COR-L47 (cell line): ENCODE measurements around the gene FBRSL1.
"Not testable (repeated sequence)": the region's sequence is repeated elsewhere in the genome, so short reads cannot be mapped to it uniquely, and the experiment has no call there.

Experiments
- DNase-seq: peaks from one replicate; lab custom pipeline; 2025; lab: John Stamatoyannopoulos, UW

FBRSL1 gene

GRCh38 chr12:132525833-132526455, 36.0 kb downstream of the FBRSL1 start:
- no peak for DNase-seq

- no peak for DNase-seq
Measured at GRCh38 chr12:132527186-132527882, 37.4 kb downstream of the FBRSL1 start.

DNA sequence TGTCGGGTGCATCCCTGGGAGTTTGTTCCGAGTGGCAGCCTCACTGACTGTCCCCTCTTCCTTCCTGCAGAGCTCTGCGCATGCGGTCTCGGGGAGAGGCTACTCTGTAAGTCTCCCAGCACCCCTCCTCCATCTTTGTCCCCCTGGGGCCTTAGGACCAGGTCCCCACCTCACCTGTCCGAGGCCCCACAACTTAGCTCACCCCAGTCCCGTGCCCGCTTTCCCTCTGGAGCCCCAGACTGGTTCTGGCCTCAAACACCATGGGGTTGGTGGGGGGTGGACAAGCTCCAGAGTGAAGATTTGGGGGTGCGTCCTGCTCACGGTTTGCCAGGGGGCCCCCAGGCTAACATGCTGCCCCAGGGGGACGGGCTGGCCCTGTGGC, 37.9 kb downstream of the FBRSL1 start:
- no peak for DNase-seq

DNA sequence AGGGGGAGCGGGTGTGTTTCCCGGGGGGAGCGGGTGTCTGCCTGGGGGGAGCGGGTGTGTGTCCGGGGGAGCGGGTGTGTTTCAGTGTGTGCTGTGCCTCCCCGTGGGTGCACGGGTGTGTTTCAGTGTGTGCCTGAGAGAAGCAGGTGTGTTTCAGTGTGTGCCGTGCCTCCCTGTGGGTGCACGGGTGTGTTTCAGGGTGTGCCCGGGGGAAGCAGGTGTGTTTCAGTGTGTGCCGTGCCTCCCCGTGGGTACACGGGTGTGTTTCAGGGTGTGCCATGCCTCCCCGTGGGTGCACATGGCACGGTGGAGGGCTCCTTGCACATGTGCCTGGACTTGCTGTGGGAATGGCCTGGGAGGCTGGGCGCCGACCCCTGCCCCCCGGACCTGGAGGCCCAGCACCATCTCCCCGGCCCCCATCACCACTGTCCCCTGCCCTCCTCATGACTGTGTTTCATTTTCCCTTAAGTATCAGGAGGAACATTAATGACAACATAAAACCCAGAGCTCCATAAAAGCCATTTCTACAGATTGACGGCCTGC, 38.7 kb downstream of the FBRSL1 start:
- no peak for DNase-seq

DNA sequence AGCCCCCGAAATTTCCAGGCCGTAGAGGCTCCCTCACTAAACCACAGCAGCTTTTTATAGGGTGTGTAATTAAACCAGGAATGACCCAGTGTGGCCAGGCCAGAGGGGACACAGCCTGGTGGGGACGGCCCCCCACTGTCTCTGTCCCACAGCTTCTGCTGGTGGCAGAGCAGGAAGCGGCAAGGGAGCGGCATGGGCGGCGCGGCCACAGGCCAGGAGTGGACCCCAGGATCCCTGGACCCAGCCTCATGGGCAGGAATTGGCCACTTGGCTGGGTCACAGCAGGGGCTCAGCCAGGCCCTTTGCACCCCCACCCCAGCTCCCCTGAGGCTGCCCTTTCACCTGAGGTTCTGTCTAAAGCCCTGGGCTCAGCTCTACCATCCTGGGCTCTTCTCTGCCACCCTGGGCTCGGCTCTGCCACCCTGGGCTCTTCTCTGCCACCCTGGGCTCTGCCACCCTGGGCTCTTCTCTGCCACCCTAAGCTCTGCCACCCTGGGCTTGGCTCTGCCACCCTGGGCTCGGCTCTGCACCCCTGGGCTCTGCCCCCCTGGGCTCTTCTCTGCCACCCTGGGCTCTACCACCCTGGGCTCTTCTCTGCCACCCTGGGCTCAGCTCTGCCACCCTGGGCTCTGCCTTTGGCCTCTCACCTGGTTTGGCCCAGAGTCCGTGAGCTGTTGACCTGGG, 39.3 kb downstream of the FBRSL1 start:
- no peak for DNase-seq

- DNase-seq = no peak
Measured at GRCh38 chr12:132529906-132530305, 40.0 kb downstream of the FBRSL1 start.

GRCh38 chr12:132530447-132530846, 40.5 kb downstream of the FBRSL1 start:
- no peak for DNase-seq

DNA sequence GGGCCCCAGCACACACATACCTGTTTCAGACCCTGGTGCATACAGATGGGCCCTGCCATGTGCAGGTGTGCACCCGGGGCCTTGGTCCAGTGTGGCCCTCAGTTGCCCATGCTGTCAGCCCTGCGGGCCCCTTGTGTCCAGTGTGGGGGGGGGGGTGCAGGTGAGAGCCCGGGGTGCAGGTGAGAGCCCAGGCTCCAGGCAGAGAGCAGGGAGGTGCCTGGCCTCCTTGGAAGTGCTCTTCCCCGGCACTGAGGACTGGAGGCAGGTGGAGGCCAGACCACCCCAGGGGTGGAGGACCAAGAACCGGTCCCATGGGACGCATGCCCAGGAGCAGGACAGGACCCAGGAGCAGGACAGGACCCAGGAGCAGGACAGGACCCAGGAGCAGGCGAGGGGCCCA, 40.9 kb downstream of the FBRSL1 start:
- DNase-seq = no peak

DNA sequence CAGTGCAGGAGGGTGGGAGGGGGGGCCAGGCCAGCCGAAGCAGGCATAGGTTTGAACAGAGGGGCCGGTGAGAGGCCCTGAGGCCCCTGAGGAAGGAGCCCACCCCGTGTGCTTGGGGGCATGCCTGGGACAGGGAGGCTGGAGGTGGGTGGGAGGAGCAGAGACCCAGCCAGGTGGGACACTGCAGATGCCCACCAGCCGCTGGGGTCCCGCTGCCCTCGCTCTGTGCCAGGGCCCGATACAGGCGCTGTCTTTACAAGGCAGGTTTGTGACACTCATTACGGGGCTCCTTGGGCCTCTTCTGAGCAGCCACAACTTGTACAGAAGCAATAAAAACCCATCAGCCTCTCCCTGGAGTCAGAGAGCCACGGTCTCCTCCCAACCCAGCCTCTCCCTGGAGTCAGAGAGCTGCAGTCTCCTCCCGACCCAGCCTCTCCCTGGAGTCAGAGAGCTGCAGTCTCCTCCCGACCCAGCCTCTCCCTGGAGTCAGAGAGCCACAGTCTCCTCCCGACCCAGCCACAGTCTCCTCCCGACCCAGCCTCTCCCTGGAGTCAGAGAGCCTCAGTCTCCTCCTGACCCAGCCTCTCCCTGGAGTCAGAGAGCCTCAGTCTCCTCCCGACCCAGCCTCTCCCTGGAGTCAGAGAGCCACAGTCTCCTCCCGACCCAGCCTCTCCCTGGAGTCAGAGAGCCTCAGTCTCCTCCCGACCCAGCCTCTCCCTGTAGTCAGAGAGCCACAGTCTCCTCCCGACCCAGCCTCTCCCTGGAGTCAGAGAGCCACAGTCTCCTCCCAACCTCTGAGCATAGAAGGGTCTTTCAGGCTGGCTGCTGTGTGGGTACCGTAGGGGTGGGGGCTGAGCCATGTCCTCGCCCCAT, 43.0 kb downstream of the FBRSL1 start:
- DNase-seq = not testable (repeated sequence)

GRCh38 chr12:132533584-132533958, 43.6 kb downstream of the FBRSL1 start:
- DNase-seq = no peak

DNA sequence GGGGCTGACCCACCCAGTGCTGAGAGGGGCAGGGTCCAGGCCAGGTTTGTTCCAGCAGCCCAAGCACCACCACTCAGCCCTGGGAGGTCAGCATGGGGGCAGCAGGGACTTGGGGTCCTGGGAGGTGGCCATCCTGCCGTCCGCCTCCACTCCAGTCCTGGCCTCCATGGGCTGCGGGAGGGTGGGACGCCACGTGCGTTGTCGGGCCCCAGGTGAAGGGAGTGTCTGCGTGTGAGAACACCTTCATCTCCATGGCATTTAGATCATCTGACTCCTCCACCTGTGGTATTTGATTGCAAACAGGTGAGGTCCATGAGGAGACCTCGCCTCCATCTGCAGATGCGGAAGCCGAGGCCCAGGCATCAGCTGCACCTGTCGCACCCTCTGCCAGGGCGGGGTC, 44.1 kb downstream of the FBRSL1 start:
- DNase-seq = no peak

- no peak for DNase-seq
Measured at GRCh38 chr12:132535019-132535418, 45.1 kb downstream of the FBRSL1 start.

DNA sequence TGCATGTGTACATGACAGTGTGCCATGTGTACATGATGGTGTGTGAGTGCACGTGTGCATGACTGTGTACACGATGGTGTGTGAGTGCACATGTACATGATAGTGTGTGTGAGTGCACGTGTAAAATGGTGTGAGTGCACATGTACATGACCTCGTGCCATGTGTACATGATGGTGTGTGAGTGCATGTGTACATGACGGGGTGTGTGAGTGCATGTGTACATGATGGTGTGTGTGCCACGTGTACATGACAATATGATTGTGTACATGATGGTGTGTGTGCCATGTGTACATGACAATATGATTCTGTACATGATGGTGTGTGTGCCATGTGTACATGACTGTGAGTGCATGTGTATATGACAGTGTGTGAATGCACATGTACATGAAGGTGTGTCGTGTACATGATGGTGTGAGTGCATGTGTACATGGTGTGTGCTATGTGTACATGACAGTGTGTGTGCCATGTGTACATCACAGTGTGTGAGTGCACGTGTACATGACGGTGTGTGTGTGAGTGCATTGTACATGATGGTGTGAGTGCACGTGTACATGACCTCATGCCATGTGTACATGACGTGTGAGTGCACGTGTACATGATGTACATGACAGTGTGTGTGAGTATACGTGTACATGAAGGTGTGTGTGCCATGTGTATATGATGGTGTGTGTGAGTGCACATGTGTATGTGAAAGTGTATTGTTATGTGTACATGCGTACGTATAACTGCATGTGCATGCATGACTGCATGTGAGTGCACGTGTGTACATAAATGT, 46.3 kb downstream of the FBRSL1 start:
- no peak for DNase-seq

DNA sequence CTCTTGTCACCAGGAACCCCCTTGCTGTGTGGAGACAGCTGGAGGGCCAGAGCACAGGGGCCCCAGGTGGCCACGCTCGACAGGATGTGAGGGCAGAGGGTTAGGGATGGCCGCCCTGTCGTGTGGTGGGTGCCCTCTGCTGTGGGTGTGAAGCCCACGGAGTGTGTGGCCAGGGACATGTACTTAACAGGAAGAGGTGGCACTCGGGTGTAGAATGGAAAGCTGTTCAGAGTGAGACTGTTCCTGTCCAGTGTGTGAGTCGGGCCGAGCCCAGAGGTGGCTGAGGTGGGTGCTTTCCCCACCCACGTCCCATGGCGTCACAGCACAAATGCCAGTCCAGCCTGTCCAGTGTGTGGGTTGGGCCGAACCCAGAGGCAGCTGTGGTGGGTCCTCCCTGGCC, 47.1 kb downstream of the FBRSL1 start:
- no peak for DNase-seq

DNA sequence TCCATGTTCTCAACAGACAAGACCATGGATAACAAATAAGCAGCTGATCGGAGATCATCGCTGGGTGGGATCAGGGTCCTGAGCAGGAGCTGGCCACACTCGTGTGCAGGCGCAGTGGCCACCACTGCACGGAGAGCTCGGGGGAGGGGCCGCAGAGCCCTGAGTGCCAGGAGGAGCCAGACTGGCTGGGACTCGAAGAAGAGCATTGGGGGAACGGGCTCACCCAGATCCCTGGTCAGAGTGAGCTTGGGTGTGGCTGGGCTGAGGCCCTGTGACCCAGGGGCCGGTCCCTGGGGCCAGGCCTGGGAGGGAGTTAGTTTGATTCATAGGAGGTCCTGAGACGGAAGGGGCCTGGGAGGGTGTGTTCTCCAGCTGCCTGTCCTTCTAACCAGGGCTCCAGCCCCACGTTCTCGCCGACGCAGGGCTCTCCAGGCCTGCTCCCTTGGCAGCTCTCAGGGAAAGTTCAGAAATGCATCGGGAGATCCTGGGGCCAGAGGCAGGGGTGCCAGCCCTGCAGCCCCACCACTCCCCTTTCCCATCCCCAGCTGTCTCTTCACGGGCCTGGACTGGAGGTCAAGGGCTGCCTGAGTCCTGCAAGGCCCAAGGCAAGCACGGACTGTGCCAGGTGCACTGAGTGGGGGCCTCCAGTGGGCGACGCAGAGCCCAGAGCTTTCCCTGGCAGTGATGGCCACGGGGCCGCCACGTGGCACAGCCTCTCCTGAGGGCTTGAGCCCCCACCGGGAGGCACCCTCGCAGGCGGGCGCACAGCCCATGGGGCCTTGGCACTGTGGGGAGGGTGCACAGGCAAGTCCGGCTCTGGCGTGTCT, 48.1 kb downstream of the FBRSL1 start:
- no peak for DNase-seq

- DNase-seq = no peak
Measured at GRCh38 chr12:132538663-132538990, 48.7 kb downstream of the FBRSL1 start.

- no peak for DNase-seq
Measured at GRCh38 chr12:132539016-132539773, 49.2 kb downstream of the FBRSL1 start.

DNA sequence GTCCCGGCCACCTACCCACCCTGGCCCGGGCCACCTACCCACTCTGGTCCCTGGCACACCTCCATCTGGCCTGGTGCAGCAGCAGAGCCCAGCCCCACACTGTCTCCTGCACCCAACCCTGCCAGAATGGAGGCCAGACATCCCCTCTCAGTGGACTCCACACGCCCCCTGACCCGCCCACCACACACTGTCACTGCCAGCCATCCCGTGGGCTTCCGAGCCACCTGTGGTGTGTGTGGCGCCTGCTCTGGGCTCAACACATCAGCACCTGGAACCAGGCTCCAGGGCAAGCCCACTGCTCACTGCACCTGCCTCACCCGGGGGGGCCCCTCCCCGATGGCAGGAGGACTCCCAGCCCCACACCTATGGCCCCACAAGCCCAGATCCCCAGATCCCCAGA, 50.5 kb downstream of the FBRSL1 start:
- no peak for DNase-seq

DNA sequence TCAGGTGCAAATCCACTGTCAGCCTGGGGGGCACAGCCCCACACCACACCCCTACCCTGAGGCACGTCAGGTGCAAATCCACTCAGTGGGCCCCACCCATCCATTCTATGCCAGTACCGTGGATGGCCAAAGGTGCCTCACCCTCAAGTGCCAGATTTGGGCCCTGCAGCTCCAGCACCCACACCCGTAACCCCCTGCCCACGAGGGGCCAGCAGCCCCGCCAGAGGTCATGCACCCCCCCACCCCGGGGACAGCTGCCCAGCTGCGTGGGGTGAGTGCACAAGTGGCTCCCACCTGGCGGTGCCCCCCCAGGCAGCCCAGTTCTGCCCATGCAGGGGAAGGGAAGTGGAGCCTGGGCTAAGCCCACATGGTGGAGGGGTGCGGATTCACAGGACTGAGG, 51.2 kb downstream of the FBRSL1 start:
- DNase-seq = no peak

DNA sequence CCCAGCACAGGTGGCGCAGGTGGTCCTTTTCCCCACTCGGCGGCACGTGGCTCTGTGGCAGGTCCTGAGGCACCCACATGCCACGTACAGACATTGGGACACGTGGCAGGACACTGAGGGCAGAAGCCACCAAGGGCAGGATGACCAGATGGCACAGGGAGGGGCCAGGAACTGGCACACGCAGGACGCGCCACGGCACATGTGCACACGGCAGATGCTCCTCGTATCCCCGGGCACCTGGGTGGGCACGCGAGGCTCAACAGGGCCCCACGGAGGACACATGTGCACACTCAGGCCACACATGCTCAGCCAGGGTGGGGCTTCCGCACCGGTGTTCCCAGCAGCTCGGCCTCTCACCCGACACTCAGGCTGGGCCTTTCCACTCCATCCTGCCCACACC, 52.0 kb downstream of the FBRSL1 start:
- DNase-seq = no peak
